ENCODE measurements around the gene CFHR5. TPM values are rescaled to one million over a fixed set of nuclear protein-coding genes. Genes with fewer than 3 reads are reported as not detected.

CFHR5 gene
- polyA plus RNA-seq, 2 of the 4 experiments (the other 2 are of a cell fraction): not detected

- TF ChIP-seq EHMT2 (IDR thresholded peaks at IDR 0.05; ENCODE audit: low read depth) (no peak), CEBPB (IDR thresholded peaks at IDR 0.05) (peak; percentile 75 to 77), RAD21 (conservative IDR thresholded peaks at IDR 0.05 in 1 of 2, IDR thresholded peaks at IDR 0.05 in 1 of 2) (no peak), NFE2L2 (conservative IDR thresholded peaks at IDR 0.05; ENCODE audit: low read length) (peak; percentile 49), ESRRA (IDR thresholded peaks at IDR 0.05; ENCODE audit: borderline replicate concordance, low read length) (no peak), PHF8 (IDR thresholded peaks at IDR 0.05; ENCODE audit: borderline replicate concordance, low read depth) (no peak), NPAS2 (CRISPR knock-in tag; IDR thresholded peaks at IDR 0.05; ENCODE audit: borderline replicate concordance) (no peak), HOXA7 (CRISPR knock-in tag; IDR thresholded peaks at IDR 0.05) (no peak), SREBF2 (IDR thresholded peaks at IDR 0.05) (no peak), CHD2 (IDR thresholded peaks at IDR 0.05; ENCODE audit: low read length, partially characterized antibody) (no peak), E2F6 (IDR thresholded peaks at IDR 0.05; ENCODE audit: borderline replicate concordance, low read depth) (no peak), JUNB (IDR thresholded peaks at IDR 0.05) (0 out of 2 replicates have a peak, but pooled peaks have one; percentile 28), CHD4 (IDR thresholded peaks at IDR 0.05; ENCODE audit: borderline replicate concordance) (no peak), ZC3H11A (IDR thresholded peaks at IDR 0.05) (no peak), POLR2A (IDR thresholded peaks at IDR 0.05; ENCODE audit: low read length) (no peak), TP53 (CRISPR knock-in tag; IDR thresholded peaks at IDR 0.05) (no peak), RCOR1 (IDR thresholded peaks at IDR 0.05; ENCODE audit: low read depth, low read length) (no peak), ZNF302 (CRISPR knock-in tag; IDR thresholded peaks at IDR 0.05) (no peak), EP300 (IDR thresholded peaks at IDR 0.05) (peak; percentile 30 to 33; a peak in 2 of 5 replicates)
- TF ChIP-seq, protein P1, sequence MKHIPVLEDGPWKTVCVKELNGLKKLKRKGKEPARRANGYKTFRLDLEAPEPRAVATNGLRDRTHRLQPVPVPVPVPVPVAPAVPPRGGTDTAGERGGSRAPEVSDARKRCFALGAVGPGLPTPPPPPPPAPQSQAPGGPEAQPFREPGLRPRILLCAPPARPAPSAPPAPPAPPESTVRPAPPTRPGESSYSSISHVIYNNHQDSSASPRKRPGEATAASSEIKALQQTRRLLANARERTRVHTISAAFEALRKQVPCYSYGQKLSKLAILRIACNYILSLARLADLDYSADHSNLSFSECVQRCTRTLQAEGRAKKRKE (CRISPR knock-in tag; IDR thresholded peaks at IDR 0.05; ENCODE audit: low read depth): no peak
- TF ChIP-seq, protein P2, sequence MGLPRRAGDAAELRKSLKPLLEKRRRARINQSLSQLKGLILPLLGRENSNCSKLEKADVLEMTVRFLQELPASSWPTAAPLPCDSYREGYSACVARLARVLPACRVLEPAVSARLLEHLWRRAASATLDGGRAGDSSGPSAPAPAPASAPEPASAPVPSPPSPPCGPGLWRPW (IDR thresholded peaks at IDR 0.05): peak; percentile 79; the same call in 1 of the 2 replicates
Observed at GRCh38 chr1:197024460-197024859, 47.1 kb downstream of the CFHR5 start (continued).

DNA sequence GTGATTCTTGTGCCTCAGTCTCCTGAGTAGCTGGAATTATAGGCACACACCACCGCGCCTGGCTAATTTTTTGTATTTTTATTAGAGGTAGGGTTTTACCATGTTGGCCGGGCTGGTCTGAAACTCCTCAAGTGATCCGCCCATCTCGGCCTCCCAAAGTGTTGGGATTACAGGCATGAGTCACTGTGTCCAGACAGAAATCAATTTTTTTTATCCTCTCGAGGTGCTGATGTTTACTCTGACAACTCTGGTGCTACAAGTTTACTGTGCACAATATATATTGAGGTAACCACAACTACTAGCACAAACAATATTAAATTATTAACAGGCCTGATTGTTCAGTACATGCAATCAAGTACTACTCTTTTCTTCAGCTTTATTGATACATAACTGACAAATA lies 50.0 kb downstream of the CFHR5 start:
- Histone ChIP-seq H3K4me2 (peak overlapping the region; percentile 67), H3K9me3 (no peaks in the 10 kb centered on the region), H3K4me1 (peaks cover 18% of the 10 kb centered on the region), H3K4me3 (no peak overlapping the region), H3K27ac (peak overlapping the region; percentile 39 to 63; a peak in 2 of 6 replicates)
- peak; percentile 55 to 83; a peak in 4 of 6 replicates for ATAC-seq
- TF ChIP-seq GATA3 (IDR thresholded peaks at IDR 0.05; ENCODE audit: borderline replicate concordance) (0 out of 2 replicates have a peak, but pooled peaks have one; percentile 23), TFCP2L1 (CRISPR knock-in tag; IDR thresholded peaks at IDR 0.05) (no peak), FOSL2 (IDR thresholded peaks at IDR 0.05) (0 out of 2 replicates have a peak, but pooled peaks have one; percentile 14), FOSL2 (CRISPR knock-in tag; IDR thresholded peaks at IDR 0.05) (peak; percentile 77)
- peak in 1 of 2 experiments; percentile 58 for DNase-seq (ENCODE audit: low read depth in 1 of 2, low spot score in 1 of 2)
- WGBS (ENCODE audit: missing lambda C conversion rate): 7% methylated on average over 6 of the region's 6 CpGs
- CTCF ChIA-PET: interaction anchor here (0.8 kb wide), 1 partner anchor 304 kb away, joined by 4 read pairs; no protein-coding TSS in a partner anchor
- FAIRE-seq: no peak
- POLR2A ChIA-PET: no interaction called here

- Histone ChIP-seq H3K4me2 (no peak overlapping the region), H3K4me3 (no peak overlapping the region), H3K27ac (no peak overlapping the region), H3K9me3 (no peaks in the 10 kb centered on the region), H3K4me1 (peaks cover 24% of the 10 kb centered on the region)
- DNase-seq (ENCODE audit: low read depth in 1 of 2, low spot score in 1 of 2) (no peak), ATAC-seq (no peak), FAIRE-seq (peak; percentile 59)
- ChIA-PET CTCF (no interaction called here), POLR2A (no interaction called here)
- no peak for TF ChIP-seq JUN (IDR thresholded peaks at IDR 0.05)
- TF ChIP-seq BCL3 (IDR thresholded peaks at IDR 0.05): no peak
- no peak for TF ChIP-seq CBX8 (IDR thresholded peaks at IDR 0.05)
- TF ChIP-seq MAX (IDR thresholded peaks at IDR 0.05): no peak
- TF ChIP-seq GATA3 (IDR thresholded peaks at IDR 0.05; ENCODE audit: borderline replicate concordance): no peak
- TF ChIP-seq CHD2 (IDR thresholded peaks at IDR 0.05; ENCODE audit: low read length, partially characterized antibody): no peak
- no peak for TF ChIP-seq FOSL2 (IDR thresholded peaks at IDR 0.05)
- no peak for TF ChIP-seq FOSL2 (CRISPR knock-in tag; IDR thresholded peaks at IDR 0.05)
Observed at GRCh38 chr1:197029749-197030148, 52.4 kb downstream of the CFHR5 start.

Measured in A549 (cell line).